HCT116 (cell line): ENCODE data around the gene F7. TPM values are rescaled to one million over a fixed set of nuclear protein-coding genes. Genes with fewer than 3 reads are reported as not detected.

Experiments
- ATAC-seq: fragments of 200-7000 bp; cut with Tn5 transposase; 2 replicates; pipeline ENCODE4 v1.9.1; 2020; ENCODE audit warnings: mild to moderate bottlenecking, moderate library complexity
- BruUV-seq: library from RNA; stranded (reverse); fragments of 400-500 nt; replicated peaks from 2 replicates; lab custom pipeline; 2021; lab: Mats Ljungman, UMichigan
- CTCF ChIA-PET: fragments of 300-600 bp; sonication (Branson Sonifier 250); formaldehyde crosslinking; loops from one replicate; lab custom pipeline; 2021; ENCODE audit warnings: antibody characterized with exemption; lab: Charles Lee
- POLR2A ChIA-PET: fragments of 300-600, 350-600 bp; sonication (Branson Sonifier 250); formaldehyde crosslinking; loops from one replicate; lab custom pipeline; 2021; ENCODE audit warnings: antibody characterized with exemption; lab: Charles Lee
- RAD21 ChIA-PET, 2 experiments: fragments of 300-600 bp; sonication (Branson Sonifier 250); formaldehyde crosslinking; loops; one replicate each; lab custom pipeline; 2023; ENCODE audit warnings: low total read pairs in 2 of 2; ENCODE audit not compliant: uncharacterized antibody in 2 of 2, unreplicated experiment in 2 of 2, low non-redundant PET in 1 of 2; lab: Charles Lee
- DNase-seq: peaks from one replicate; pipeline ENCODE4 v3.0.0-alpha.2; 2010; ENCODE audit warnings: low read depth, low spot score
- H2AFZ ChIP-seq: fragments of 200-600 bp; shearing (Covaris generic), sonication (generic); 2 replicates; pipeline ENCODE4 v1.6.1; 2017; ENCODE audit warnings: low read depth, mixed run types, mixed read lengths, antibody characterized with exemption, low read length; ENCODE audit not compliant: poor library complexity, severe bottlenecking
- H3K27ac ChIP-seq: 2 replicates; pipeline ENCODE4 v1.5.1; 2012; ENCODE audit warnings: low read depth, low read length
- H3K27me3 ChIP-seq: fragments of 200-600 bp; sonication (generic); 2 replicates; pipeline ENCODE4 v1.6.1; 2016; ENCODE audit warnings: mixed run types, low read length, mixed read lengths; ENCODE audit not compliant: insufficient read depth
- H3K36me3 ChIP-seq, 2 experiments: fragments of 200-500 bp in 1 of 2; fragments of 200-600 bp in 1 of 2; sonication (Bioruptor generic) in 1 of 2; sonication (generic) in 1 of 2; 2 replicates each; pipeline versions ENCODE4 v1.5.1 to v1.6.1; 2014 to 2016; ENCODE audit warnings: low read length in 2 of 2, inconsistent platforms in 1 of 2, mixed read lengths in 1 of 2, mixed run types in 1 of 2; ENCODE audit not compliant: insufficient read depth in 2 of 2, control insufficient read depth in 1 of 2
- H3K4me1 ChIP-seq, 2 experiments: fragments of 200-600 bp in 1 of 2; sonication (generic) in 1 of 2; 2 replicates each; pipeline versions ENCODE4 v1.5.1 to v1.6.1; 2012 to 2017; ENCODE audit warnings: low read length in 2 of 2, inconsistent platforms in 1 of 2, mild to moderate bottlenecking in 1 of 2, mixed read lengths in 1 of 2, mixed run types in 1 of 2, moderate library complexity in 1 of 2; ENCODE audit not compliant: insufficient read depth in 2 of 2, control insufficient read depth in 1 of 2
- H3K4me2 ChIP-seq: fragments of 200-600 bp; sonication (generic); 2 replicates; pipeline ENCODE4 v1.6.1; 2017; ENCODE audit warnings: mixed run types, low read length, mixed read lengths
- H3K4me3 ChIP-seq, 2 experiments: fragments of 200-600 bp in 1 of 2; sonication (generic) in 1 of 2; replicated peaks in 1 of 2; 2 replicates each; pipeline ENCODE4 v1.5.1; 2011 to 2016; ENCODE audit warnings: low read length in 2 of 2, control low read depth in 1 of 2, low read depth in 1 of 2, mild to moderate bottlenecking in 1 of 2, mixed read lengths in 1 of 2, mixed run types in 1 of 2
- H3K79me2 ChIP-seq: fragments of 200-600 bp; sonication (generic); 2 replicates; pipeline ENCODE4 v1.6.1; 2017; ENCODE audit warnings: mild to moderate bottlenecking, mixed run types, low read length, moderate library complexity, mixed read lengths; ENCODE audit not compliant: insufficient read depth
- H3K9ac ChIP-seq: fragments of 200-600 bp; sonication (generic); 2 replicates; pipeline ENCODE4 v1.6.1; 2016; ENCODE audit warnings: low read length, mixed read lengths
- H3K9me2 ChIP-seq: fragments of 200-600 bp; sonication (generic), shearing (Covaris generic); 2 replicates; pipeline ENCODE4 v1.6.1; 2017; ENCODE audit warnings: mixed run types, mild to moderate bottlenecking, moderate library complexity; ENCODE audit not compliant: insufficient read depth
- H3K9me3 ChIP-seq, 2 experiments: fragments of 200-500 bp in 1 of 2; fragments of 200-600 bp in 1 of 2; sonication (Bioruptor generic) in 1 of 2; sonication (generic) in 1 of 2; 2 replicates each; pipeline ENCODE4 v1.6.1; 2014 to 2017; ENCODE audit warnings: low read length in 2 of 2, mixed read lengths in 2 of 2, inconsistent platforms in 1 of 2, low read depth in 1 of 2, mild to moderate bottlenecking in 1 of 2, mixed run types in 1 of 2, moderate library complexity in 1 of 2; ENCODE audit not compliant: control insufficient read depth in 1 of 2, insufficient read depth in 1 of 2
- H4K20me1 ChIP-seq: fragments of 200-600 bp; sonication (generic), shearing (Covaris generic); 2 replicates; pipeline ENCODE4 v1.6.1; 2017; ENCODE audit warnings: mixed run types, mild to moderate bottlenecking, moderate library complexity; ENCODE audit not compliant: insufficient read depth
- CBX3 ChIP-seq: IDR thresholded peaks from 2 replicates; pipeline ENCODE4 v1.6.1; 2012; ENCODE audit warnings: low read depth
- ELF1 ChIP-seq: IDR thresholded peaks from 2 replicates; pipeline ENCODE4 v1.6.1; 2012; ENCODE audit warnings: low read depth, borderline replicate concordance
- EZH2phosphoT487 ChIP-seq: fragments of 200-600 bp; IDR thresholded peaks from 2 replicates; pipeline ENCODE4 v1.6.1; 2018; ENCODE audit warnings: antibody characterized with exemption, borderline replicate concordance
- FOSL1 ChIP-seq: IDR thresholded peaks from 2 replicates; pipeline ENCODE4 v1.6.1; 2012; ENCODE audit warnings: low read depth
- JUND ChIP-seq: IDR thresholded peaks from 2 replicates; pipeline ENCODE4 v1.6.1; 2012
- RAD21 ChIP-seq: IDR thresholded peaks from 2 replicates; pipeline ENCODE4 v1.6.1; 2012; ENCODE audit warnings: low read depth, mild to moderate bottlenecking
- SIN3A ChIP-seq: IDR thresholded peaks from 2 replicates; pipeline ENCODE4 v1.6.1; 2012; ENCODE audit warnings: low read depth
- SP1 ChIP-seq: IDR thresholded peaks from 2 replicates; pipeline ENCODE4 v1.6.1; 2012; ENCODE audit warnings: low read depth
- SRF ChIP-seq: IDR thresholded peaks from 2 replicates; pipeline ENCODE4 v1.6.1; 2012; ENCODE audit warnings: low read depth
- TCF7L2 ChIP-seq: IDR thresholded peaks from 2 replicates; pipeline ENCODE4 v1.7.0; 2011; ENCODE audit warnings: borderline replicate concordance, inconsistent platforms; ENCODE audit not compliant: insufficient read depth, insufficient read length; ENCODE audit errors: extremely low read depth
- YY1 ChIP-seq: IDR thresholded peaks from 2 replicates; pipeline ENCODE4 v1.6.1; 2011; ENCODE audit warnings: low read length, low read depth, moderate library complexity, mild to moderate bottlenecking; ENCODE audit not compliant: insufficient replicate concordance; ENCODE audit errors: extremely low read depth
- ZNF274 ChIP-seq: fragments of 200-500 bp; sonication (Bioruptor generic); IDR thresholded peaks from 2 replicates; pipeline ENCODE4 v1.6.1; 2014; ENCODE audit warnings: mild to moderate bottlenecking, low read depth, low read length, inconsistent platforms
- intact Hi-C: fragments of 100-400 bp; cut with micrococcal nuclease; formaldehyde crosslinking; loops from 2 replicates; pipeline ENCODE4 v1.10.0; 2022
- total RNA-seq: library from RNA; stranded (reverse); gene quantifications from one replicate; pipeline ENCODE4 v1.2.1, GENCODE V29; 2021; ENCODE audit not compliant: unreplicated experiment
- TF ChIP-seq, protein P1 (sequence below): IDR thresholded peaks from 2 replicates; pipeline ENCODE4 v1.6.1; 2011; ENCODE audit warnings: mild to moderate bottlenecking, low read length, moderate library complexity; ENCODE audit not compliant: insufficient replicate concordance; ENCODE audit errors: extremely low read depth
- TF ChIP-seq, protein P2 (sequence below): IDR thresholded peaks from 2 replicates; pipeline ENCODE4 v1.6.1; 2012

Gene F7
- total RNA-seq, 1 experiment from 2014 or later: not detected

- Histone ChIP-seq H3K9ac (no peak overlapping the region), H3K9me2 (no peaks in the 10 kb centered on the region), H3K4me3 (no peak overlapping the region), H3K27ac (no peak overlapping the region), H3K79me2 (no peaks in the 10 kb centered on the region), H3K36me3 (no peaks in the 10 kb centered on the region), H3K27me3 (0 out of 2 replicates have a peak, but pooled peaks cover 4% of the 10 kb centered on the region), H3K4me1 (peaks cover 0 to 7% of the 10 kb centered on the region in 2 experiments; a peak in 1 of 4 replicates), H4K20me1 (no peaks in the 10 kb centered on the region), H2AFZ (no peak overlapping the region), H3K4me2 (no peak overlapping the region), H3K9me3 (no peaks in the 10 kb centered on the region)
- no peak for DNase-seq
- ChIA-PET RAD21 (no interaction called here), POLR2A (no interaction called here), CTCF (no interaction called here)
- BruUV-seq: no TSS peak
- intact Hi-C loops: no loop called here
- TF ChIP-seq, protein P1, sequence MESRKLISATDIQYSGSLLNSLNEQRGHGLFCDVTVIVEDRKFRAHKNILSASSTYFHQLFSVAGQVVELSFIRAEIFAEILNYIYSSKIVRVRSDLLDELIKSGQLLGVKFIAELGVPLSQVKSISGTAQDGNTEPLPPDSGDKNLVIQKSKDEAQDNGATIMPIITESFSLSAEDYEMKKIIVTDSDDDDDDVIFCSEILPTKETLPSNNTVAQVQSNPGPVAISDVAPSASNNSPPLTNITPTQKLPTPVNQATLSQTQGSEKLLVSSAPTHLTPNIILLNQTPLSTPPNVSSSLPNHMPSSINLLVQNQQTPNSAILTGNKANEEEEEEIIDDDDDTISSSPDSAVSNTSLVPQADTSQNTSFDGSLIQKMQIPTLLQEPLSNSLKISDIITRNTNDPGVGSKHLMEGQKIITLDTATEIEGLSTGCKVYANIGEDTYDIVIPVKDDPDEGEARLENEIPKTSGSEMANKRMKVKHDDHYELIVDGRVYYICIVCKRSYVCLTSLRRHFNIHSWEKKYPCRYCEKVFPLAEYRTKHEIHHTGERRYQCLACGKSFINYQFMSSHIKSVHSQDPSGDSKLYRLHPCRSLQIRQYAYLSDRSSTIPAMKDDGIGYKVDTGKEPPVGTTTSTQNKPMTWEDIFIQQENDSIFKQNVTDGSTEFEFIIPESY: no peak
- TF ChIP-seq ELF1: no peak
- no peak for TF ChIP-seq SRF
- no peak for TF ChIP-seq CBX3
- TF ChIP-seq RAD21: no peak
- TF ChIP-seq EZH2phosphoT487: no peak
- TF ChIP-seq, protein P2, sequence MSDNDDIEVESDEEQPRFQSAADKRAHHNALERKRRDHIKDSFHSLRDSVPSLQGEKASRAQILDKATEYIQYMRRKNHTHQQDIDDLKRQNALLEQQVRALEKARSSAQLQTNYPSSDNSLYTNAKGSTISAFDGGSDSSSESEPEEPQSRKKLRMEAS: no peak
- TF ChIP-seq FOSL1: no peak
- no peak for TF ChIP-seq TCF7L2
- no peak for TF ChIP-seq JUND
- no peak for TF ChIP-seq ZNF274
- no peak for TF ChIP-seq SP1
- TF ChIP-seq YY1: no peak
- TF ChIP-seq SIN3A: no peak
- no peak for ATAC-seq
These were observed 10.0 kb downstream of the F7 start for GRCh38 chr13:113115363-113116205.
